Measurements from ENCODE around the gene CEP131.

DNA sequence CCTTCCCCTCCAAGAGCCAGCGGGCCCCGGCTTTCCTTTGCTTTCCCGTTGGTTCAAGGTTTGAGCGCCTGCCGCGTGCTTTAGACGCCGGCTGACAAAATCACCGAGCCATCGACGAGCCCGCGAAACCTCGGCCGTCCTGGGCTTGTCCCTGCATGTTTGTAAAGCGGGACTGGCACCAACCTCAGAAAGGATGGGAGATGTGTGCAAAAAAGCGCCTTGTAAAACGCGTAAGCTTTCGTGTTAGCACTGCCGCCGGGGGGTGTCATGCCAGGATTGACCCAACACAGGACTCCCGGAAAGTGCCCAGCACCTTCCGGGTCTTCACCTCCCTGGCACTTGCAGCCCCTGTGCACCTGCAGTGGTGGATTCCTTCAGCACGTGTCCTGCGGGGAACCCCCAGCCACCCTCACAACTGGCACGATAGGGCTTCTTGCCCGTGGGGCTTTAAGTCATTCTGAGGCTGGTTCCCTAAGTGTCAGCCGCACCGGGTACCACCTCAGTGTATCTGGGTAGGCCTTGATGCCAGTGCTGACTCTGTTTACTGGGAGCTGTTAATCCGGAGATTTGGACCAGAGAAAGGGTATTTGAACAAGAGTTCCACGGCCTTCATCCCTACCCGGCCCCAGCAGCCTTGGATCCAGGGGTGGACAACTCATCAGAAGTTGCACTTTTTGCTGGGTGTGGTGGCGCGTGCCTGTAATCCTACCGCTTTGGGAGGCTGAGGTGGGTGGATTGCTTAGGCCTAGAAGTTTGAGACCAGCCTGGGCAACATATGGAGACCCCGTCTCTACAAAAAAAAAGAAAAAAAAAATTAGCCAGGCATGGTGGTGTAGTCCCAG is 17.2 kb upstream of the CEP131 start:
- TF ChIP-seq SP1 (IDR thresholded peaks at IDR 0.05) = no peak
- TF ChIP-seq FOXM1 (IDR thresholded peaks at IDR 0.05; ENCODE audit: borderline replicate concordance) = no peak
- no peak for TF ChIP-seq FOXA1 (IDR thresholded peaks at IDR 0.05)
- TF ChIP-seq FOXK2 (IDR thresholded peaks at IDR 0.05) = no peak
- TF ChIP-seq CTBP1 (IDR thresholded peaks at IDR 0.05; ENCODE audit: borderline replicate concordance) = no peak
- no peak for TF ChIP-seq BHLHE40 (IDR thresholded peaks at IDR 0.05; ENCODE audit: borderline replicate concordance)
- TF ChIP-seq NFRKB (IDR thresholded peaks at IDR 0.05) = no peak
- no peak for TF ChIP-seq TARDBP (IDR thresholded peaks at IDR 0.05)
- TF ChIP-seq, protein P1, sequence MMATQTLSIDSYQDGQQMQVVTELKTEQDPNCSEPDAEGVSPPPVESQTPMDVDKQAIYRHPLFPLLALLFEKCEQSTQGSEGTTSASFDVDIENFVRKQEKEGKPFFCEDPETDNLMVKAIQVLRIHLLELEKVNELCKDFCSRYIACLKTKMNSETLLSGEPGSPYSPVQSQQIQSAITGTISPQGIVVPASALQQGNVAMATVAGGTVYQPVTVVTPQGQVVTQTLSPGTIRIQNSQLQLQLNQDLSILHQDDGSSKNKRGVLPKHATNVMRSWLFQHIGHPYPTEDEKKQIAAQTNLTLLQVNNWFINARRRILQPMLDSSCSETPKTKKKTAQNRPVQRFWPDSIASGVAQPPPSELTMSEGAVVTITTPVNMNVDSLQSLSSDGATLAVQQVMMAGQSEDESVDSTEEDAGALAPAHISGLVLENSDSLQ (IDR thresholded peaks at IDR 0.05) = no peak
